ENCODE data around the gene MX2. TPM values are rescaled to one million over a fixed set of nuclear protein-coding genes. Genes with fewer than 3 reads are reported as not detected.

Gene MX2
- total and polyA plus RNA-seq, 9 of the 15 experiments (the other 6 are each of a cell fraction or from before 2014, with no cell fraction given), result 0.10 to 0.95 (median 0.47) TPM; not detected in 1

- no peak for TF ChIP-seq PKNOX1 (IDR thresholded peaks at IDR 0.05)
- no peak for TF ChIP-seq CHD1 (IDR thresholded peaks at IDR 0.05; ENCODE audit: low read length)
- no peak for TF ChIP-seq ARID4B (CRISPR knock-in tag; IDR thresholded peaks at IDR 0.05)
- TF ChIP-seq SIRT6 (IDR thresholded peaks at IDR 0.05; ENCODE audit: low read depth, low read length), result no peak
- TF ChIP-seq ZNF717 (CRISPR knock-in tag; IDR thresholded peaks at IDR 0.05), result no peak
- no peak for TF ChIP-seq NR2C2 (CRISPR knock-in tag; IDR thresholded peaks at IDR 0.05)
- TF ChIP-seq NR2C2 (tag; IDR thresholded peaks at IDR 0.05), result no peak
- no peak for TF ChIP-seq KDM5B (IDR thresholded peaks at IDR 0.05; ENCODE audit: insufficient replicate concordance, low read depth, low read length)
These were observed 90.2 kb downstream of the MX2 start (continued) for GRCh38 chr21:41451753-41452676.

Measured in K562 (cell line).